GM19324 (cell line): ENCODE data around the gene SRSF7.
"Not testable (repeated sequence)": the region's sequence is repeated elsewhere in the genome, so short reads cannot be mapped to it uniquely, and the experiment has no call there.

Source experiments
- ATAC-seq: cut with Tn5 transposase; IDR thresholded peaks from one replicate; pipeline ENCODE4 v1.9.1; 2021; ENCODE audit warnings: mild to moderate bottlenecking, moderate library complexity; ENCODE audit not compliant: unreplicated experiment, low FRiP score

SRSF7 gene

DNA sequence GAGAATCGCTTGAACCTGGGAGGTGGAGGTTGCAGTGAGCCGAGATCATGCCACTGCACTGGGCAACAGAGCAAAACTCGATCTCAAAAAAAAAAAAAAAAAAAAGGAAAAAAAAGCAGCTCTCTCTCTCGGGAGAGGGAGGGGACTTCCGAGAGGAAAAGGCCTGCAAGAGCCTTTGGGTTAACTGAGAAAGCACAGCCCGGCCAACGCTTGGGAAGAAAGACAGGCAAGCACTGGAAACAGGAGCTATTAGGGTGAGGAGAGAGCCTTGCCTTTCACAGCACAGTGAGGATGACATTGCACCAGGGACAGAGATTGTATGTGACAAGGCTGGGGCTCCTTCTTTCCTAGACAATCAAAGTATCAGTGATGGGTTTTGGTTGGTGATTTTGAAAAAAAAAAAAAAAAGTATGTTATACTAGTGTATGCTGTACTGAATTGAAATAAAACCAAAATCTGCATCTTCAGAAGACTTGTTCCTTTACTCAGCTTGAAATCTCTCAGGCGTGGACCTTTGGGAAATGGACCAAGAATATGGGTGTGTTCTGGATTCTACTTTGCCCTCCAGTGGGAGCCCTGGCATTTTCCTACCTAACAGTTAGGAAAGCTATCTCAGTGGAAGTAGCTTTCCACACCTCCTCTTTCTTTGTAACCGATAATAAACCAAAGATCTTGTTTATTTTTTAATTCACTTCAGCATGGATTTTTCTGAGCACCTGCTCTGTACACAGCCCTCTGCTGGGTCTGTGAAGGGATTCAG is 16.7 kb downstream of the SRSF7 start:
- no peak for ATAC-seq

GRCh38 chr2:38733300-38733971 is 17.7 kb downstream of the SRSF7 start:
- no peak for ATAC-seq

DNA sequence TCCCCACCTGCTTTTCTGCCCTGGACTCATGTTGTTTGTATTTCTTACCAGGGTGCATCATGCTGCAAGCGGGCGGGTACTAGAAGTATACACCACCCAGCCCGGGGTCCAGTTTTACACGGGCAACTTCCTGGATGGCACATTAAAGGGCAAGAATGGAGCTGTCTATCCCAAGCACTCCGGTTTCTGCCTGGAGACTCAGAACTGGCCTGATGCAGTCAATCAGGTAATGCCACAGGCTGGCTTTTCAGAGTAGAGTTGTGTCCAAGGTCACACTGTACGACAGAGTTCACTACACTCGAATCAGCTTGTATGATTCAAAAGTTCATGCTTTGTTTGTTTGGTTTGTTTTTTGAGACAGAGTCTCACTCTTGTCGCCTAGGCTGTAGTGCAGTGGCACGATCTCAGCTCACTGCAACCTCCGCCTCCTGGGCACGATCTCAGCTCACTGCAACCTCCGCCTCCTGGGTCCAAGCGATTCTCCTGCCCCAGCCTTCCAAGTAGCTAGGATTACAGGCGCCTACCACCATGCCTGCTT is 19.4 kb downstream of the SRSF7 start:
- ATAC-seq: no peak

- no peak for ATAC-seq
These were observed 20.1 kb downstream of the SRSF7 start for GRCh38 chr2:38731090-38731489.

GRCh38 chr2:38728694-38729093 is 22.5 kb downstream of the SRSF7 start:
- ATAC-seq: no peak

GRCh38 chr2:38727661-38728060 is 23.5 kb downstream of the SRSF7 start:
- no peak for ATAC-seq

DNA sequence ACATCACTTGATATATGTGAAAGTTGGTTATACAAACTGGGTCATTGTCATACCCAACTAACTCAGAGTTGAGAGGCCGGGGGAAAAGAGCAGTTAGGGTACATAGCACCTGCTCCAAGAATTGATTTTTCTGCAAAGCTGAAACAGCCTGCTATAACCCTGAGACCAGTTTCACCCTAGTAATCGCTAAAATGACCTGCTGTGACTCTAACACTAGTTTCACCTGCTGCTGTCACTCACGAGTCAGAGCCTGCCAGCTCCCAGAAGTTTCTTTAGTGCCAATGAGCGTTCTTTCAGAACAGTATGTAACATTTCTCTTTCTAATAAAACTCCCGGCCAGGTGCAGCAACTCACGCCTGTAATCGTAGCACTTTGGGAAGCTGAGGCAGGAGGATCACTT is 28.0 kb downstream of the SRSF7 start:
- no peak for ATAC-seq

DNA sequence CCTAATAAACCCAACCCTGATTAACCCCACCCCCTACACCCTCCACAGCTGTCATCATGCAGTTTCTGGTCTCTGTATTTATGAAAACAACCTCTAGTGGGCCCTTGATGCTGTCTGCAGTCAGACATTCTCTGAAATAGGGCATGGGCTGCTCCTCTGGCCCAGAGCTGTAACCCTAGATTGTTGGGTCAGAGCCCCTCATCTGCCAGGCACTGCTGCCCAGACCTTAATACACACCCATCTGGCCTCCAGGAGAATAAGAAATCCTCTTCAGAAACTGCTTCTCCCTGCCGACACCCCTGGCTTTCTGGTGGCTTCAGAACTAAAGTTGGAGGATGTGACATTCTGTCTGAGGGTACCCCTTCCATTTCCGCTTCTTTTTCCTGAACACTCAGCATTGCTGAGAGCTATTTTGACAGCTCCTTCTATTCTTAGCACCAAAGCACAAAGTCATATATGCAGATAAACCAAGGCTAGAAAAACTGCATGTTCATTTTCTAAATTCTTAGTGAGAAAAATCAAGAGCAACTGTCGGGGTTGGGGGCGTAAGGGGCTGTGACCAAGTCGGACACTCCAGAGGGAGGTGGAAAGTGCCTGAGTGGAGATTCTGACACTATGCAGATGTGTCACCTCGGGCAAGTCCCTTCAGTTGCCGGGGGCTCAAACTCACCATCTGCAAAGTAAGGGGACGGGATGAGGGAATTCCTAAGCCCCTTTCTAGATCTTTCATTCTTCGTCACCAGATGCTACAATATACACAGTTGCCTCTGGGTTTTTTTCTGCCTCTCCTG is 28.7 kb downstream of the SRSF7 start:
- ATAC-seq: no peak

- ATAC-seq: no peak
These were observed 30.4 kb downstream of the SRSF7 start for GRCh38 chr2:38720613-38721241.

DNA sequence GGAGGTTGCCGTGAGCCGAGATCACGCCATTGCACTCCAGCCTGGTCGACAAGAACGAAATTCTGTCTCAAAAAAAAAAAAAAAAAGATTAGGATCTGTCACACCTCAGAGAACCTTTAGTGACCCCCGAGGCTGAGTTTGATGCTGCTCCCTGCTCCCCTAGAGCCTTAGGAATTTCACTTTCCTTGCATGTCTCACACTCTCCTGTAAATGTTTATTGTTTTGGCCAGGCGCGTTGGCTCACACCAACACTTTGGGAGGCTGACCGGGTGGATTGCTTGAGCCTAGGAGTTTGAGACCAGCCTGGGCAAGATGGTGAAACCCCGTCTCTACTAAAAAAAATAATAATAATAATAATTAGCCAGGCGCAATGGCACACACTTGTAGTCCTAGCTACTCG is 31.5 kb downstream of the SRSF7 start:
- ATAC-seq: no peak

GRCh38 chr2:38718601-38719000 is 32.6 kb downstream of the SRSF7 start:
- no peak for ATAC-seq

- ATAC-seq: no peak
These were observed 35.0 kb downstream of the SRSF7 start for GRCh38 chr2:38716185-38716584.

- not testable (repeated sequence) for ATAC-seq
These were observed 36.2 kb downstream of the SRSF7 start for GRCh38 chr2:38714941-38715340.

- ATAC-seq: no peak
These were observed 37.8 kb downstream of the SRSF7 start for GRCh38 chr2:38713338-38713737.

GRCh38 chr2:38712871-38713270 is 38.3 kb downstream of the SRSF7 start:
- ATAC-seq: no peak

GRCh38 chr2:38712413-38712812 is 38.7 kb downstream of the SRSF7 start:
- no peak for ATAC-seq

GRCh38 chr2:38711558-38711957 is 39.6 kb downstream of the SRSF7 start:
- ATAC-seq: no peak

DNA sequence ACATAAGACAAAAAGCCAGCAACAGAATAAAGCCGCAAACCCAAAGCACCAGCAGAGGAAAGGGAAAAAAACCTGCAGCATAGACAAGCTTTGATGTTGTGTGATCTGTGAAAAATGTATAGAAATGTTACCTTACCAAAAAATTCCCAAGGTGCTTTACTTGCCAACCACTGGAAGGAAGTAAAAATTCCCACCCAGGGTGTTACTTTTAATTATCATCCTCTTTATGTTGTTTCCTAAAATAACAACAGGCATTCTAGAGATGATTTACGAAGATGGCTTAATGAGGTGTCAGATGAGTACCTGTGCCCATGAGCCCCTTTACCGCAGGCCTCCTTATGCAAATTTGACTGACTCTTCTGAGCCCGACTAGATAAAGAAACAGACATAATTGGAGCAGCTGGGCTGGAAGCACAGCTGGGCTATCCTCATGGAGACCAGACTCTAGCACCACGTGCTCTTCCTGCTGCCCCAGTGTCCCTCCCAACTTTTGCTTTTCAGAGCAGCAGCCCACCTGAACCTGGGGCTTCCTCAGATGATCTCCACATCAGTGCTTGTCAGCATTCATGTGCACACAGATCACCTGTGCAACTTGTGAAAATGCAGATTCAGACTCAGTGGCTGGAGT is 41.5 kb downstream of the SRSF7 start:
- ATAC-seq: peak; percentile 78

DNA sequence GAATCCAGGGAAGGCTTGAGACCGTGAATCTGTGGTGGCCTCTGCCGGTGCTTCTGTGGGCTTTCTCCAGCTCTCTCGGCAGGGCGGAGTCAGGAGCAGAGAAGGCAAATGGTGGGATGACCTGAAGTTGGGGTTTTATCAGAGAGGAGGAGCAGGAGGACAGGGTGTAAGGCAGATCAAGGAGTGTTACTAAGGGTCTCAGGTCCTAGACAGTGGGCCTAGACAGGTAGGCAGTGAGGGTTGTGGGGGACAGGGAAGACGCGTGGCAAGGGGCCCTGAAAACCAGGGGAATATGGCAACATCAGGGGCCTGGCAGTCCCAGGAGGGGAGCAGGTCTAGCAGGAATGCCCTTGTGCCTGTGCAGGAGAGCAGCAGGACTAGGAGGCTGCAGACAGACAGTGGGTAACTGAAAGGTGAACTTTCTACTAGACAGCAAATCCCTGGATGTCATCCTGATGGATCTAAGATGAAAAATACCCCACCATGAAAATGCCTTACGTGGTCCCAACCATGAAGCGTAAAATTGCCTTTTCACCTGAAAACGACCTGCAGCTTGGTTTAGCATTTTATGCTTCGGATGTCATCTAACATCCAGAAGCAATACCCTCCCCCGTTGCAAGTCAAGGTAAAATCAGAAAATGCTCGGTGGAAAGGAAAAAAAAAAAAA is 42.1 kb downstream of the SRSF7 start:
- ATAC-seq: no peak

DNA sequence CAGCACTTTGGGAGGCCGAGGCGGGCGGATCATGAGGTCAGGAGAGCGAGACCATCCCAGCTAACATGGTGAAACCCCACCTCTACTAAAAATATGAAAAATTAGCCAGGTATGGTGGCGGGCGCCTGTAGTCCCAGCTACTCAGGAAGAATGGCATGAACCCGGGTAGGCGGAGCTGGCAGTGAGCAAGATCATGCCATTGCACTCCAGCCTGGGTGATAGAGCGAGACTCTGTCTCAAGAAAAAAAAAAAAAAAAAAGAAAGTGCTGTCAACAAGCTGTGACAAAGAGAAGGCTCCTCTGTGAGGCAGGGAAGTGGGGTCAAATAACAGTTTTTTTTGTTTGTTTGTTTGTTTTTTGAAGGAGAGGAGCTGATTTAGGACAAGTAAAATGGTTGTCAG is 42.7 kb downstream of the SRSF7 start:
- ATAC-seq: not testable (repeated sequence)
